T-helper 2 cell (primary cell): ENCODE data around the gene PDE10A.

ENCODE experiments used
- DNase-seq, 5 experiments: peaks; one replicate each; pipeline versions ENCODE4 v3.0.0 to v3.0.0-alpha.2; 2012 to 2022

PDE10A gene

GRCh38 chr6:165654144-165654543 is 8.9 kb downstream of the PDE10A start:
- no peak for DNase-seq

- DNase-seq, result no peak
These were observed 9.4 kb downstream of the PDE10A start for GRCh38 chr6:165653607-165654006.

- no peak for DNase-seq
These were observed 9.8 kb downstream of the PDE10A start for GRCh38 chr6:165653196-165653595.

GRCh38 chr6:165652766-165653165 is 10.3 kb downstream of the PDE10A start:
- no peak for DNase-seq

GRCh38 chr6:165649166-165650137 is 13.6 kb downstream of the PDE10A start:
- no peak for DNase-seq

- DNase-seq, result no peak
These were observed 16.0 kb downstream of the PDE10A start for GRCh38 chr6:165647041-165647440.

- DNase-seq, result no peak
These were observed 17.1 kb downstream of the PDE10A start for GRCh38 chr6:165645919-165646318.

- DNase-seq, result no peak
These were observed 18.3 kb downstream of the PDE10A start for GRCh38 chr6:165644586-165645266.

GRCh38 chr6:165643015-165643414 is 20.0 kb downstream of the PDE10A start:
- DNase-seq, result no peak

- no peak for DNase-seq
These were observed 21.3 kb downstream of the PDE10A start for GRCh38 chr6:165641672-165642156.

GRCh38 chr6:165640806-165641205 is 22.2 kb downstream of the PDE10A start:
- no peak for DNase-seq

- no peak for DNase-seq
These were observed 24.5 kb downstream of the PDE10A start for GRCh38 chr6:165638530-165638929.

- DNase-seq, result no peak
These were observed 25.5 kb downstream of the PDE10A start for GRCh38 chr6:165637586-165637985.

GRCh38 chr6:165636402-165637048 is 26.5 kb downstream of the PDE10A start:
- no peak for DNase-seq

GRCh38 chr6:165635965-165636364 is 27.1 kb downstream of the PDE10A start:
- DNase-seq, result no peak

GRCh38 chr6:165634101-165634880 is 28.8 kb downstream of the PDE10A start:
- DNase-seq, result no peak

GRCh38 chr6:165632194-165632593 is 30.8 kb downstream of the PDE10A start:
- peak in 1 of 5 experiments; percentile 44 for DNase-seq

- DNase-seq, result no peak
These were observed 32.5 kb downstream of the PDE10A start for GRCh38 chr6:165630544-165630953.

- no peak for DNase-seq
These were observed 34.1 kb downstream of the PDE10A start for GRCh38 chr6:165628955-165629354.

- no peak for DNase-seq
These were observed 35.7 kb downstream of the PDE10A start for GRCh38 chr6:165627366-165627765.

GRCh38 chr6:165626711-165627110 is 36.3 kb downstream of the PDE10A start:
- no peak for DNase-seq
